Measurements from ENCODE around the gene NLGN1. TPM values are rescaled to one million over a fixed set of nuclear protein-coding genes. Genes with fewer than 3 reads are reported as not detected.

The NLGN1 gene
- total and polyA plus RNA-seq, 4 experiments from 2014 or later = not detected

- no peaks in the 10 kb centered on the region for H3K4me1 Mint-ChIP-seq
- H3K27ac Mint-ChIP-seq = no peak overlapping the region
- H3K27me3 Mint-ChIP-seq = no peaks in the 10 kb centered on the region
- no peak overlapping the region for H3K4me3 ChIP-seq (ENCODE audit: low read length in 2 of 2)
- H3K9me3 Mint-ChIP-seq = peaks cover 0 to 6% (median under 1%) of the 10 kb centered on the region in 8 donors
- POLR2A ChIA-PET (ENCODE audit: partially characterized antibody) = no interaction called here
- H3K9me3 ChIP-seq (ENCODE audit: control insufficient read depth in 1 of 2, low read length in 2 of 2) = peaks cover 0 to 3% of the 10 kb centered on the region in 2 donors
- H3K4me3 Mint-ChIP-seq = no peak overlapping the region
- DNase-seq = no peak
- no peaks in the 10 kb centered on the region for H3K36me3 ChIP-seq (ENCODE audit: insufficient read depth, low read length)
- H3K4me1 ChIP-seq (ENCODE audit: insufficient read depth, low read length) = no peaks in the 10 kb centered on the region
- no peaks in the 10 kb centered on the region for H3K36me3 Mint-ChIP-seq
- H3K27me3 ChIP-seq (ENCODE audit: insufficient read depth, low read length) = no peaks in the 10 kb centered on the region
- intact Hi-C loops (cut with micrococcal nuclease) = no loop called here
- CTCF ChIA-PET (ENCODE audit: partially characterized antibody) = interaction anchor here (1.2 kb wide), 1 partner anchor 22 kb away, joined by 3 read pairs; no protein-coding TSS in a partner anchor
- H3K27ac ChIP-seq (ENCODE audit: low read depth, low read length) = no peak overlapping the region
Measured at GRCh38 chr3:173711619-173712018, 314.1 kb downstream of the NLGN1 start.

GRCh38 chr3:173719585-173719984 lies 322.0 kb downstream of the NLGN1 start:
- POLR2A ChIA-PET (ENCODE audit: partially characterized antibody) = no interaction called here
- no peaks in the 10 kb centered on the region for H3K27me3 ChIP-seq (ENCODE audit: insufficient read depth, low read length)
- H3K36me3 ChIP-seq (ENCODE audit: insufficient read depth, low read length) = no peaks in the 10 kb centered on the region
- no peak overlapping the region for H3K27ac Mint-ChIP-seq
- CTCF ChIA-PET (ENCODE audit: partially characterized antibody) = no interaction called here
- intact Hi-C loops (cut with micrococcal nuclease) = no loop called here
- no peak overlapping the region for H3K4me3 ChIP-seq (ENCODE audit: low read length in 2 of 2)
- peaks cover 0 to 7% (median 0%) of the 10 kb centered on the region in 8 donors for H3K9me3 Mint-ChIP-seq
- H3K36me3 Mint-ChIP-seq = no peaks in the 10 kb centered on the region
- H3K4me1 ChIP-seq (ENCODE audit: insufficient read depth, low read length) = no peaks in the 10 kb centered on the region
- H3K9me3 ChIP-seq (ENCODE audit: control insufficient read depth in 1 of 2, low read length in 2 of 2) = no peaks in the 10 kb centered on the region
- H3K27me3 Mint-ChIP-seq = no peaks in the 10 kb centered on the region
- H3K4me3 Mint-ChIP-seq = no peak overlapping the region
- no peak overlapping the region for H3K27ac ChIP-seq (ENCODE audit: low read depth, low read length)
- H3K4me1 Mint-ChIP-seq = no peaks in the 10 kb centered on the region
- DNase-seq = no peak

GRCh38 chr3:173725507-173725906 lies 328.0 kb downstream of the NLGN1 start:
- H3K4me1 Mint-ChIP-seq = no peaks in the 10 kb centered on the region
- H3K27ac ChIP-seq (ENCODE audit: low read depth, low read length) = no peak overlapping the region
- POLR2A ChIA-PET (ENCODE audit: partially characterized antibody) = no interaction called here
- H3K27ac Mint-ChIP-seq = no peak overlapping the region
- no peaks in the 10 kb centered on the region for H3K27me3 ChIP-seq (ENCODE audit: insufficient read depth, low read length)
- intact Hi-C loops (cut with micrococcal nuclease) = no loop called here
- H3K4me1 ChIP-seq (ENCODE audit: insufficient read depth, low read length) = no peaks in the 10 kb centered on the region
- no peaks in the 10 kb centered on the region for H3K36me3 Mint-ChIP-seq
- no peak overlapping the region for H3K4me3 ChIP-seq (ENCODE audit: low read length in 2 of 2)
- H3K9me3 ChIP-seq (ENCODE audit: control insufficient read depth in 1 of 2, low read length in 2 of 2) = no peaks in the 10 kb centered on the region
- CTCF ChIA-PET (ENCODE audit: partially characterized antibody) = no interaction called here
- no peaks in the 10 kb centered on the region for H3K27me3 Mint-ChIP-seq
- DNase-seq = no peak
- H3K4me3 Mint-ChIP-seq = no peak overlapping the region
- no peaks in the 10 kb centered on the region for H3K36me3 ChIP-seq (ENCODE audit: insufficient read depth, low read length)
- H3K9me3 Mint-ChIP-seq = peaks cover 0 to 6% (median 2%) of the 10 kb centered on the region in 8 donors

- CTCF ChIA-PET (ENCODE audit: partially characterized antibody) = no interaction called here
- Mint-ChIP-seq H3K9me3 (peaks cover 0 to 4% (median 0%) of the 10 kb centered on the region in 8 donors), H3K27me3 (no peaks in the 10 kb centered on the region), H3K36me3 (no peaks in the 10 kb centered on the region), H3K27ac (no peak overlapping the region), H3K4me1 (no peaks in the 10 kb centered on the region), H3K4me3 (no peak overlapping the region)
- Histone ChIP-seq H3K4me1 (ENCODE audit: insufficient read depth, low read length) (no peaks in the 10 kb centered on the region), H3K27me3 (ENCODE audit: insufficient read depth, low read length) (no peaks in the 10 kb centered on the region), H3K9me3 (ENCODE audit: control insufficient read depth in 1 of 2, low read length in 2 of 2) (no peaks in the 10 kb centered on the region), H3K36me3 (ENCODE audit: insufficient read depth, low read length) (no peaks in the 10 kb centered on the region), H3K27ac (ENCODE audit: low read depth, low read length) (no peak overlapping the region), H3K4me3 (ENCODE audit: low read length in 2 of 2) (no peak overlapping the region)
- POLR2A ChIA-PET (ENCODE audit: partially characterized antibody) = no interaction called here
- intact Hi-C loops (cut with micrococcal nuclease) = no loop called here
- no peak for DNase-seq
Measured at GRCh38 chr3:173730391-173730790, 332.8 kb downstream of the NLGN1 start.

- H3K36me3 ChIP-seq (ENCODE audit: insufficient read depth, low read length) = no peaks in the 10 kb centered on the region
- H3K27ac ChIP-seq (ENCODE audit: low read depth, low read length) = no peak overlapping the region
- H3K27me3 ChIP-seq (ENCODE audit: insufficient read depth, low read length) = no peaks in the 10 kb centered on the region
- no peaks in the 10 kb centered on the region for H3K9me3 ChIP-seq (ENCODE audit: control insufficient read depth in 1 of 2, low read length in 2 of 2)
- no peaks in the 10 kb centered on the region for H3K27me3 Mint-ChIP-seq
- intact Hi-C loops (cut with micrococcal nuclease) = no loop called here
- no peaks in the 10 kb centered on the region for H3K4me1 Mint-ChIP-seq
- H3K27ac Mint-ChIP-seq = no peak overlapping the region
- H3K4me3 ChIP-seq (ENCODE audit: low read length in 2 of 2) = no peak overlapping the region
- CTCF ChIA-PET (ENCODE audit: partially characterized antibody) = no interaction called here
- peaks cover 0 to 2% (median 0%) of the 10 kb centered on the region in 8 donors for H3K9me3 Mint-ChIP-seq
- no peak for DNase-seq
- POLR2A ChIA-PET (ENCODE audit: partially characterized antibody) = no interaction called here
- H3K4me1 ChIP-seq (ENCODE audit: insufficient read depth, low read length) = no peaks in the 10 kb centered on the region
- no peaks in the 10 kb centered on the region for H3K36me3 Mint-ChIP-seq
- no peak overlapping the region for H3K4me3 Mint-ChIP-seq
Measured at GRCh38 chr3:173732237-173732636, 334.7 kb downstream of the NLGN1 start.

GRCh38 chr3:173733029-173733652 lies 335.6 kb downstream of the NLGN1 start:
- H3K36me3 ChIP-seq (ENCODE audit: insufficient read depth, low read length) = no peaks in the 10 kb centered on the region
- no peaks in the 10 kb centered on the region for H3K27me3 Mint-ChIP-seq
- no peak overlapping the region for H3K27ac ChIP-seq (ENCODE audit: low read depth, low read length)
- no peak overlapping the region for H3K4me3 ChIP-seq (ENCODE audit: low read length in 2 of 2)
- no peaks in the 10 kb centered on the region for H3K9me3 ChIP-seq (ENCODE audit: control insufficient read depth in 1 of 2, low read length in 2 of 2)
- H3K4me1 Mint-ChIP-seq = no peaks in the 10 kb centered on the region
- intact Hi-C loops (cut with micrococcal nuclease) = no loop called here
- H3K4me1 ChIP-seq (ENCODE audit: insufficient read depth, low read length) = no peaks in the 10 kb centered on the region
- peaks cover 0 to 4% (median 0%) of the 10 kb centered on the region in 8 donors for H3K9me3 Mint-ChIP-seq
- ChIA-PET CTCF (ENCODE audit: partially characterized antibody) (interaction anchor here (1.3 kb wide), 1 partner anchor 21 kb away, joined by 3 read pairs; no protein-coding TSS in a partner anchor), POLR2A (ENCODE audit: partially characterized antibody) (no interaction called here)
- DNase-seq = no peak
- no peaks in the 10 kb centered on the region for H3K36me3 Mint-ChIP-seq
- no peak overlapping the region for H3K27ac Mint-ChIP-seq
- H3K27me3 ChIP-seq (ENCODE audit: insufficient read depth, low read length) = no peaks in the 10 kb centered on the region
- no peak overlapping the region for H3K4me3 Mint-ChIP-seq

- no peak overlapping the region for H3K4me3 Mint-ChIP-seq
- POLR2A ChIA-PET (ENCODE audit: partially characterized antibody) = no interaction called here
- CTCF ChIA-PET (ENCODE audit: partially characterized antibody) = interaction anchor here (0.7 kb wide), 1 partner anchor 1439 kb away, joined by 5 read pairs; no protein-coding TSS in a partner anchor
Measured at GRCh38 chr3:173734473-173734872, 336.9 kb downstream of the NLGN1 start.

More at GRCh38 chr3:173734473-173734872, 336.9 kb downstream of the NLGN1 start:
- Histone ChIP-seq H3K27me3 (ENCODE audit: insufficient read depth, low read length) (no peaks in the 10 kb centered on the region), H3K4me1 (ENCODE audit: insufficient read depth, low read length) (no peaks in the 10 kb centered on the region), H3K27ac (ENCODE audit: low read depth, low read length) (no peak overlapping the region), H3K9me3 (ENCODE audit: control insufficient read depth in 1 of 2, low read length in 2 of 2) (no peaks in the 10 kb centered on the region), H3K4me3 (ENCODE audit: low read length in 2 of 2) (no peak overlapping the region), H3K36me3 (ENCODE audit: insufficient read depth, low read length) (no peaks in the 10 kb centered on the region)
- intact Hi-C loops (cut with micrococcal nuclease) = no loop called here
- no peaks in the 10 kb centered on the region for H3K36me3 Mint-ChIP-seq
- no peak for DNase-seq
- H3K4me1 Mint-ChIP-seq = no peaks in the 10 kb centered on the region
- no peak overlapping the region for H3K27ac Mint-ChIP-seq
- peaks cover 0 to 5% (median 0%) of the 10 kb centered on the region in 8 donors for H3K9me3 Mint-ChIP-seq
- no peaks in the 10 kb centered on the region for H3K27me3 Mint-ChIP-seq
